ENCODE measurements around the gene ARHGEF37.

ARHGEF37 gene

GRCh38 chr5:149614034-149614907 is 33.0 kb downstream of the ARHGEF37 start:
- Mint-ChIP-seq H3K9me3 (no peaks in the 10 kb centered on the region), H3K27ac (no peak overlapping the region)
- ATAC-seq (replicated peaks): no peak

GRCh38 chr5:149615976-149616375 is 34.7 kb downstream of the ARHGEF37 start:
- Mint-ChIP-seq H3K27ac (no peak overlapping the region), H3K36me3 (ENCODE audit: insufficient read depth) (no peaks in the 10 kb centered on the region), H3K9me3 (no peaks in the 10 kb centered on the region)

More at GRCh38 chr5:149614034-149614907, 33.0 kb downstream of the ARHGEF37 start:
- DNase-seq: no peak
- no peaks in the 10 kb centered on the region for H3K36me3 Mint-ChIP-seq (ENCODE audit: insufficient read depth)
- no peak overlapping the region for H3K4me3 Mint-ChIP-seq
- H3K27me3 Mint-ChIP-seq: peaks cover 6 to 7% of the 10 kb centered on the region in 2 donors
- H3K4me1 Mint-ChIP-seq (ENCODE audit: low read depth in 2 of 2): peaks cover 0 to 1% of the 10 kb centered on the region in 2 donors

GRCh38 chr5:149616727-149617285 is 35.5 kb downstream of the ARHGEF37 start:
- no peaks in the 10 kb centered on the region for H3K9me3 Mint-ChIP-seq
- H3K27me3 Mint-ChIP-seq: peaks cover 6 to 7% of the 10 kb centered on the region in 2 donors
- no peak overlapping the region for H3K27ac Mint-ChIP-seq
- H3K4me1 Mint-ChIP-seq (ENCODE audit: low read depth in 2 of 2): peaks cover 0 to 1% of the 10 kb centered on the region in 2 donors
- DNase-seq (no peak), ATAC-seq (replicated peaks) (no peak)
- no peaks in the 10 kb centered on the region for H3K36me3 Mint-ChIP-seq (ENCODE audit: insufficient read depth)
- no peak overlapping the region for H3K4me3 Mint-ChIP-seq

More at GRCh38 chr5:149615976-149616375, 34.7 kb downstream of the ARHGEF37 start:
- no peak for DNase-seq
- Mint-ChIP-seq H3K4me3 (no peak overlapping the region), H3K27me3 (peaks cover 6 to 7% of the 10 kb centered on the region in 2 donors), H3K4me1 (ENCODE audit: low read depth in 2 of 2) (peaks cover 0 to 1% of the 10 kb centered on the region in 2 donors)
- no peak for ATAC-seq (replicated peaks)

GRCh38 chr5:149617760-149618306 is 36.5 kb downstream of the ARHGEF37 start:
- H3K9me3 Mint-ChIP-seq: no peaks in the 10 kb centered on the region
- DNase-seq (no peak), ATAC-seq (replicated peaks) (no peak)
- H3K4me3 Mint-ChIP-seq: no peak overlapping the region
- peaks cover 6 to 7% of the 10 kb centered on the region in 2 donors for H3K27me3 Mint-ChIP-seq
- no peak overlapping the region for H3K27ac Mint-ChIP-seq
- peaks cover 0 to 1% of the 10 kb centered on the region in 2 donors for H3K4me1 Mint-ChIP-seq (ENCODE audit: low read depth in 2 of 2)
- H3K36me3 Mint-ChIP-seq (ENCODE audit: insufficient read depth): no peaks in the 10 kb centered on the region

- Mint-ChIP-seq H3K27me3 (peaks cover 6 to 7% of the 10 kb centered on the region in 2 donors), H3K27ac (peak overlapping the region in 1 of 2 donors; percentile 9), H3K9me3 (no peaks in the 10 kb centered on the region), H3K4me3 (no peak overlapping the region), H3K36me3 (ENCODE audit: insufficient read depth) (no peaks in the 10 kb centered on the region), H3K4me1 (ENCODE audit: low read depth in 2 of 2) (peaks cover 0 to 1% of the 10 kb centered on the region in 2 donors)
- no peak for DNase-seq
- ATAC-seq (replicated peaks): no peak
Observed at GRCh38 chr5:149618581-149619248, 37.4 kb downstream of the ARHGEF37 start.

- peaks cover 0 to 1% of the 10 kb centered on the region in 2 donors for H3K4me1 Mint-ChIP-seq (ENCODE audit: low read depth in 2 of 2)
- ATAC-seq (replicated peaks) (no peak), DNase-seq (no peak)
- H3K27ac Mint-ChIP-seq: no peak overlapping the region
- no peaks in the 10 kb centered on the region for H3K27me3 Mint-ChIP-seq
- H3K4me3 Mint-ChIP-seq: no peak overlapping the region
- H3K36me3 Mint-ChIP-seq (ENCODE audit: insufficient read depth): no peaks in the 10 kb centered on the region
- no peaks in the 10 kb centered on the region for H3K9me3 Mint-ChIP-seq
Observed at GRCh38 chr5:149621415-149622098, 40.3 kb downstream of the ARHGEF37 start.

GRCh38 chr5:149622466-149622865 is 41.2 kb downstream of the ARHGEF37 start:
- no peak for DNase-seq
- peaks cover 0 to 1% of the 10 kb centered on the region in 2 donors for H3K4me1 Mint-ChIP-seq (ENCODE audit: low read depth in 2 of 2)
- no peak overlapping the region for H3K27ac Mint-ChIP-seq
- ATAC-seq (replicated peaks): no peak
- H3K9me3 Mint-ChIP-seq: no peaks in the 10 kb centered on the region
- no peaks in the 10 kb centered on the region for H3K36me3 Mint-ChIP-seq (ENCODE audit: insufficient read depth)
- no peaks in the 10 kb centered on the region for H3K27me3 Mint-ChIP-seq
- H3K4me3 Mint-ChIP-seq: no peak overlapping the region

- peaks cover 0 to 6% of the 10 kb centered on the region in 2 donors for H3K27me3 Mint-ChIP-seq
- H3K27ac Mint-ChIP-seq: no peak overlapping the region
- H3K9me3 Mint-ChIP-seq: no peaks in the 10 kb centered on the region
- no peak overlapping the region for H3K4me3 Mint-ChIP-seq
- DNase-seq (no peak), ATAC-seq (replicated peaks) (no peak)
- H3K36me3 Mint-ChIP-seq (ENCODE audit: insufficient read depth): no peaks in the 10 kb centered on the region
- H3K4me1 Mint-ChIP-seq (ENCODE audit: low read depth in 2 of 2): peaks cover 0 to 1% of the 10 kb centered on the region in 2 donors
Observed at GRCh38 chr5:149623473-149623872, 42.2 kb downstream of the ARHGEF37 start.

GRCh38 chr5:149627070-149627469 is 45.8 kb downstream of the ARHGEF37 start:
- peaks cover 0 to 6% of the 10 kb centered on the region in 2 donors for H3K27me3 Mint-ChIP-seq
- ATAC-seq (replicated peaks) (no peak), DNase-seq (no peak)
- no peak overlapping the region for H3K27ac Mint-ChIP-seq
- no peak overlapping the region for H3K4me3 Mint-ChIP-seq
- H3K4me1 Mint-ChIP-seq (ENCODE audit: low read depth in 2 of 2): no peaks in the 10 kb centered on the region
- H3K36me3 Mint-ChIP-seq (ENCODE audit: insufficient read depth): no peaks in the 10 kb centered on the region
- no peaks in the 10 kb centered on the region for H3K9me3 Mint-ChIP-seq

GRCh38 chr5:149628221-149628620 is 46.9 kb downstream of the ARHGEF37 start:
- no peak overlapping the region for H3K4me3 Mint-ChIP-seq
- H3K36me3 Mint-ChIP-seq (ENCODE audit: insufficient read depth): no peaks in the 10 kb centered on the region
- no peak for DNase-seq
- no peaks in the 10 kb centered on the region for H3K4me1 Mint-ChIP-seq (ENCODE audit: low read depth in 2 of 2)
- peaks cover 0 to 6% of the 10 kb centered on the region in 2 donors for H3K27me3 Mint-ChIP-seq
- no peaks in the 10 kb centered on the region for H3K9me3 Mint-ChIP-seq
- H3K27ac Mint-ChIP-seq: no peak overlapping the region
- ATAC-seq (replicated peaks): no peak

GRCh38 chr5:149628846-149629388 is 47.6 kb downstream of the ARHGEF37 start:
- Mint-ChIP-seq H3K27ac (no peak overlapping the region), H3K4me1 (ENCODE audit: low read depth in 2 of 2) (no peaks in the 10 kb centered on the region), H3K36me3 (ENCODE audit: insufficient read depth) (no peaks in the 10 kb centered on the region), H3K4me3 (no peak overlapping the region), H3K27me3 (peaks cover 0 to 6% of the 10 kb centered on the region in 2 donors), H3K9me3 (no peaks in the 10 kb centered on the region)
- DNase-seq (no peak), ATAC-seq (replicated peaks) (no peak)

- DNase-seq (no peak), ATAC-seq (replicated peaks) (no peak)
- no peaks in the 10 kb centered on the region for H3K36me3 Mint-ChIP-seq (ENCODE audit: insufficient read depth)
- H3K27ac Mint-ChIP-seq: no peak overlapping the region
- H3K4me1 Mint-ChIP-seq (ENCODE audit: low read depth in 2 of 2): no peaks in the 10 kb centered on the region
- no peak overlapping the region for H3K4me3 Mint-ChIP-seq
- H3K9me3 Mint-ChIP-seq: no peaks in the 10 kb centered on the region
- H3K27me3 Mint-ChIP-seq: peaks cover 0 to 6% of the 10 kb centered on the region in 2 donors
Observed at GRCh38 chr5:149629421-149629820, 48.1 kb downstream of the ARHGEF37 start.

- Mint-ChIP-seq H3K4me1 (ENCODE audit: low read depth in 2 of 2) (no peaks in the 10 kb centered on the region), H3K9me3 (no peaks in the 10 kb centered on the region), H3K27ac (no peak overlapping the region), H3K36me3 (ENCODE audit: insufficient read depth) (no peaks in the 10 kb centered on the region), H3K4me3 (no peak overlapping the region), H3K27me3 (peaks cover 0 to 6% of the 10 kb centered on the region in 2 donors)
- DNase-seq: no peak
- no peak for ATAC-seq (replicated peaks)
Observed at GRCh38 chr5:149630337-149630736, 49.0 kb downstream of the ARHGEF37 start.

Data from effector memory CD8-positive, alpha-beta T cell (primary cell).